Skin of body (tissue), 2 donors: Measurements from ENCODE around the gene ZNF79. TPM values are rescaled to one million over a fixed set of nuclear protein-coding genes. Genes with fewer than 3 reads are reported as not detected.
"Not testable (repeated sequence)": the region's sequence is repeated elsewhere in the genome, so short reads cannot be mapped to it uniquely, and the experiment has no call there.

Source experiments
- DNase-seq: peaks from one replicate; lab custom pipeline; 2025; lab: John Stamatoyannopoulos, UW
- total RNA-seq: library from RNA; depleted of rRNA; stranded (reverse); fragments of >200 nt; gene quantifications from one replicate; pipeline ENCODE4 v1.2.3, GENCODE V29; 2014

Gene ZNF79
- total RNA-seq, 1 donor from 2014 or later, result 7.8 TPM

DNA sequence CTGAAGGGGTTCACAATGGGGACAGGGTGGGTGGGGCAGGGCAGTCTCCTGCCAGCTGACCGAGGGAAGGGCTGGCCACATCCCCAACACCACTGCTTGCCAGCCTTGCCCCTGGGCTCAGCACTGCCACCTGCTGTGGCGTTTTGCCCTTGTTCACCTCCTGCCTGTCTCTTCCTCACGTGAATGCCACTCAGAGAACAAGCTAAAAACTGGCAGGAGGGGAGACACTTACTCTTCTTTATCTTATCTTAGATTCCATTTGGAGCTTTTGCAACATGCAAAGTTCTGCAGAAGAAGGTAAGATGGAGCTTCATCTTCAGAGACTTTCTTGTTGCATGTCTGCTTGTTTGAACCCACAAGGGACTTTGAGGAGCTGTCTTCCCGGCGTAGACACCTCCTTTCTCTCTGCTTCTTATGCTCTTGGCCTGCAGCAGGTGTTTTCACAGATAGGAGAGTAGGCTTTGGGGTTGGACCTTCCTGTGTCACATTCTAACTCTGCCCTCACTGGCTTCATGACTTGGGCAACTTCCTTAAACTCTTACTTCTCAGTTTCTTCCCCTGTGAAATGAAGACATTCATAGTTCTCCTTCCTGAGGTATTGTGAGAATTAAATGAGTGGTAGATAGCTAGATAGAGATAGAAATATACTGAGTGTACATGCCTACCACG is 31.3 kb downstream of the ZNF79 start:
- DNase-seq, result no peak

DNA sequence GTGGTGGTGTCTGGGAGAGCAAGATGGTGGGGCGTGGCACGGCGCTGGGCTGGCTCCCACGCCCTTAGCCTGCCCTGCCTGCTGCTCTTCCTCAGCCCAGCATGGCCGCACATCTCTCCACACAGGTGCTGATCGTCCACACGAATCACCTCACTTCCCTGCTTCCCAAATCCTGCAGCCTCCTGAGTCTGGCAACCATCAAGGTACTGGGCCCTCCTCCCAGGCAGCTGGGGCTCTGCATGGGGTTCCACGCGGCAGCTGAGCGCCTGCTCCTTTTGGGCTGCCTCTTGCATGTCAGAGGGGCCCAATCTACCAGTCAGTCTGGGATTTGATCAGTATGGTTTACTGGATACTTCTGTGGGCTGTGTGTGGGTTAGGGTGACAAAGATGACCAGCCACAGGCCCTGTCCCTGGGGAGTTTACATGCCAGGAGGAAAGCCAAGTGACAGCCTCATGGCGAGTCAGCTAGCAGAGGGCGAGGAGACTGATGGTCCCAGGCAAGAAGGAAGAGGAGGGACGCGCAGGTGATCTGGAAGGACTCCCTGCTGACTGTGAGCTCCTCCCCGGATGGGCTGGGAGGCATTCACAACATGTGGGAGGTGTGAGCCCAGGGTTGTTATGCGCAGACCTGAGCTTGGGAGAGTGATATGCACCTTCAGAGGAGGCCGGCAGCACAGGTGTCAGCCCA is 33.2 kb downstream of the ZNF79 start:
- no peak for DNase-seq

DNA sequence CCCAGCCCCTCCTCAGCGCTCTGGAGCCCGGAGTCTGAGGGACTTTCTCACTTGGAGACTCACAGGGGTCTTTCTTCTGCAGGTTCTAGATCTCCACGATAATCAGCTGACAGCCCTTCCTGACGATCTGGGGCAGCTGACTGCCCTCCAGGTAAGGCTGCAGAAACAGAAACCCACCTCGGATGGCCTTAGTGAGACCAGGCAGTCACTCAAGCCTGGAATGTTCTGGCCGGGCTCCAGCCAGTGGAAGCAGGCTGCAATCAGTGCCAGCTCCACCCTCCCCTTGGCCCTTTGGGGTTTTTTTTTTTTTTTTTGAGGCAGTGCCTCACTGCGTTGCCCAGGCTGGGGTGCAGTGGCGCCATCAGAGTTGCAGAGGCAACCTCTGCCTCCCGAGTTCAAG is 34.7 kb downstream of the ZNF79 start:
- no peak for DNase-seq

- no peak for DNase-seq
Measured at GRCh38 chr9:127463382-127463781, 39.2 kb downstream of the ZNF79 start.

DNA sequence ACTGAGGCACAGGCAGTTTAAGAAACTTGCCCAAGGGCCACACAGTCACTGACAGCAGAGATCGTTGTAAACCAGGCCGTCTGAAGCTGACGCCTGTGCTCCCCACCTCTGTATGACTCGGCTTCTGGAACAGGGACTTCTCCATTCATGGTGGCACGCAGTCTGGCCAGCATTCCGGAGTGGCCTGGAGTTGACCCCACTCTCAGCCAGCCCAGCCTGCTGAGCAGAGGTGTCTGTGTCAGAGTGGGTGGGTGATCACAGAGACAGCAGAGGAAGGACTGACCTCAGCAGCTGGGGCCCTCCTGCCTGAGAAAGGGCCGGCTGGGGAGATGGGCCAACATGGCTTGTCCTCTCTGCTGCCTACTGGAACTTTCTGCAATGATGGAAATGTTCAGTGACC is 39.7 kb downstream of the ZNF79 start:
- DNase-seq, result no peak

DNA sequence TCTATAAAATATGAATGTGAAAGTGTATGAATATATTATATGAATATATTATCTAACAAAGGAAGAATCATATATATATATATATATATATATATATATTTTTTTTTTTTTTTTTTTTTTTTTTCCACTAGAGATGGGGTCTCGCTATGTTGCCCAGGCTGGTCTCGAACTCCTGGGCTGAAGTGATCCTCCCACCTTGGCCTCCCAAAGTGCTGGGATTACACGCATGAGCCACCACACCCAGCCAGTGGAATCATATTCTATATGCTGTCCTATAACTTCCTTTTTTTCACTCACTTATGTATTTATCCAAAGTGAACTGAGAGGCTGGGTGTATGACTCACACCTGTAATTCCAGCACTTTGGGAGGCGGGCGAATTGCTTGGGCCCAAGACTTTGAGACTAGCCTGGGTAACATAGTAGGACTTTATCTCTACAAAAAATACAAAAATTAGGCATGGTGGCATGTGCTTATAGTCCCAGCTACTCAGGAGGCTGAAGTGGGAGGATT is 42.3 kb downstream of the ZNF79 start:
- not testable (repeated sequence) for DNase-seq

DNA sequence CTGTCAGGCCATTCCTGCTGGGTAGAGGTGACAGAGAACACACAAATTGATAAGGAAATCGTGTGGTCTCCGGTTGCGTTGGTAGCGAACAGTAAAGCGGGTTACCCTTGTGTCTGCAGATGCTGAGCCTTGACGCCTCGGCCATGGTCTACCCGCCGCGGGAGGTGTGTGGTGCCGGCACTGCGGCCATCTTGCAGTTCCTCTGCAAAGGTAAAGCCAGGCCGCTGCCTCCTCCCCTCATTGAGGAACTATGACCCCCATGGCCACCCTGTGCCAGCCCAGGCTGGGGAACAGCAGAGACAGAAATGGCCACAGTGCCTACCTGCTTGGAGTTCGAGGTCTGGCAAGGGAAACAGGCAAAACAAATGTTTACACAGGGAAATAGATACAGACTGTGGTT is 43.4 kb downstream of the ZNF79 start:
- no peak for DNase-seq

- DNase-seq, result no peak
Measured at GRCh38 chr9:127470662-127471061, 46.5 kb downstream of the ZNF79 start.

- DNase-seq, result no peak
Measured at GRCh38 chr9:127473501-127473900, 49.3 kb downstream of the ZNF79 start.

- DNase-seq, result no peak
Measured at GRCh38 chr9:127473932-127474331, 49.8 kb downstream of the ZNF79 start.

- DNase-seq, result no peak
Measured at GRCh38 chr9:127474592-127474991, 50.4 kb downstream of the ZNF79 start.

DNA sequence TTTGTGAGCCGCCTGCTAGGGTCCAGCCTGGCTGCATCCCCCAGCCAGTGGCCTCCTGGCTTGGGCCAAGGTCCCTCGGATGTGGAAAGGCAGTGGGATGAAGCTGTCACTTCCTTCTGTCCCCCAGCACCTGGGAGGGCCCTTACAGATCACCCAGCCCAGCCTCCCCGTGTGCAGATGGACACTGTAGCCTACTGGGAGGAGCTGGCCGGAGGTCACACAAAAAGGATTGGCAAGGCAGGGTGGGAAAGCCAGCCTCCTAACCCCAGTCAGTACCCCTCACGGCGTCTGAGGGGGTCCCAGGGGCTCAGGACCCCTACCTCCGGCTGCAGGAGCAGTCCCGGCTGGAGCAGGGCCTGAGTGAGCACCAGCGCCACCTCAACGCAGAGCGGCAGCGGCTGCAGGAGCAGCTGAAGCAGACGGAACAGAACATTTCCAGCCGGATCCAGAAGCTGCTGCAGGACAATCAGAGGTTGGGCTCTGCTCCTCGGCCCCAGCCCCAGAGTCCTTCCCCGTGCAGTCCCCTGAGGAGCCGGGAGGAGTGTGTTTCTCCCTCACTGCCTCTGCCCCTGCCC is 55.4 kb downstream of the ZNF79 start:
- no peak for DNase-seq

DNA sequence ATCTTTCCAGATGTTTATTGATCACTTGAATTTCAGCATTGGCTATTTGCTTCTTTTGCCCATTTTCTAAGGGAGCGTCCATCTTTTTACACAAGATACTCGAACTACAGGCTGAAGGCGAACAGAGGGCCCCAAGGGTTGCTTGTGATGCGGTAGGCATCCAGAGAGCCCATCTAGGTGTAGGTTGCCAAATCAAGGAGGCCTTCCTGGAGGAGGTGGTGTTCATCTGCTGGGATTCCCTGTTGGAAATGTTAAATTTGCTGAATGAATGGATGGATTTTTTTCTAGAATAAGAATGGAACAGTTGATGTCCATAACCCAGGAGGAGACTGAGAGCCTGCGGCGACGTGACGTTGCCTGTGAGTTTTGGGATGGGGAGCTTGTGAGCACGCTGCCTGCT is 58.5 kb downstream of the ZNF79 start:
- DNase-seq, result no peak

DNA sequence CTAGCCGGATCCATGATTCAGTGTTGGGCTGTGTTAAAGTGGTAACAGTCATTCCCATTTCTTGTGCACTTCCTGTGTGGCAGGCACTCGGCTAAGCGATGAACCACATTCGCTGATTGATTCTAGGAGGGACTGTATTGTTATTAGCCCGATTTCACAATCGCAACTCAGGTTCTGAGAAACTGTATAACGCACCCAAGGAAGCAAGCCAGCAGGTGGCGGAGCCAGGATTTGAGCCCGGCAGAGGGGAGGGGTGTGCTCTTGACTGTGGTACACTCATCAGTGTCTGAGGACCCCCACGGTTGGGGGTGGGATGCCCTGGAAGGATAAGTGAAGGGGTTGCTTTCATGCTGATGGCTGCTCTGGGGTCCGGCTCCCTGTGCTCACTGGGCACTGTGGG is 61.8 kb downstream of the ZNF79 start:
- no peak for DNase-seq

DNA sequence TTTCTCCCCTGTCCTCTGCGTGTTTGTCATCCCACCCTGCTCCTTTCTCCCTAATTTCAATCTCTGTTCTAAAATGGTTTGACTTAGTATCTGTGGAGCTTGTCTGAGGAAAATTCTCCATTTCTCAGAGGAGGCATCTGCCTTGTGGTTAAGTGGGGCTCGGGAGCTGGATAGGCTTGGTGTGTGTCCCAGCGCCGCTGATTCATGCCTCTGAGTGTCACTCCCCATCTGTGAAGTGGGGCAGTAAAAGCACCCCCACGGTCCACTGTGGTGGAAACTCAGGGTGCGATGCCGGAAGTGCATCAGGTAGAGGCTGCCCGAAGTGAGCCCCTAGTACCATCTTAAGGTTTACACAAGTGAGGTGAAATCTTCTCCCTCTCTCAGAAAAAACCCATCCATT is 64.8 kb downstream of the ZNF79 start:
- no peak for DNase-seq

GRCh38 chr9:127489471-127490115 is 65.4 kb downstream of the ZNF79 start:
- no peak for DNase-seq

GRCh38 chr9:127490535-127491230 is 66.5 kb downstream of the ZNF79 start:
- no peak for DNase-seq

- no peak for DNase-seq
Measured at GRCh38 chr9:127491516-127491915, 67.3 kb downstream of the ZNF79 start.

DNA sequence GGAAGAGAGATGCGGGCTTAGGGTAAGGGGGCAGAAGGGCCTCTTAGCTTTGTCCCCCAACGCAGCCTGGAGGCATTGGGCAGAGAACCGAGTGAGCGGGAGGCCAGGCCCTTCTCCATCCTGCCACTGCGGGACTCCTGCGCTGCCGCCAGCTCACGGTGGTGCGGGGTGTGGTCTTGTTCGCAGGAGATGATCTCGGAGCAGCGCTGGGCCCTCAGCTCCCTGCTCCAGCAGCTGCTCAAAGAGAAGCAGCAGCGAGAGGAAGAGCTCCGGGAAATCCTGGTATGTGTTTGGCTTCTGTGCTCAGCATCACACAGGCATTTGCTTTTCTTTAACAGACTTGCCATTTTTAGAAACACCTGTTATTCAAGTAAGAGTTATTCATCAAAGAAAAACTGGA is 68.4 kb downstream of the ZNF79 start:
- no peak for DNase-seq

DNA sequence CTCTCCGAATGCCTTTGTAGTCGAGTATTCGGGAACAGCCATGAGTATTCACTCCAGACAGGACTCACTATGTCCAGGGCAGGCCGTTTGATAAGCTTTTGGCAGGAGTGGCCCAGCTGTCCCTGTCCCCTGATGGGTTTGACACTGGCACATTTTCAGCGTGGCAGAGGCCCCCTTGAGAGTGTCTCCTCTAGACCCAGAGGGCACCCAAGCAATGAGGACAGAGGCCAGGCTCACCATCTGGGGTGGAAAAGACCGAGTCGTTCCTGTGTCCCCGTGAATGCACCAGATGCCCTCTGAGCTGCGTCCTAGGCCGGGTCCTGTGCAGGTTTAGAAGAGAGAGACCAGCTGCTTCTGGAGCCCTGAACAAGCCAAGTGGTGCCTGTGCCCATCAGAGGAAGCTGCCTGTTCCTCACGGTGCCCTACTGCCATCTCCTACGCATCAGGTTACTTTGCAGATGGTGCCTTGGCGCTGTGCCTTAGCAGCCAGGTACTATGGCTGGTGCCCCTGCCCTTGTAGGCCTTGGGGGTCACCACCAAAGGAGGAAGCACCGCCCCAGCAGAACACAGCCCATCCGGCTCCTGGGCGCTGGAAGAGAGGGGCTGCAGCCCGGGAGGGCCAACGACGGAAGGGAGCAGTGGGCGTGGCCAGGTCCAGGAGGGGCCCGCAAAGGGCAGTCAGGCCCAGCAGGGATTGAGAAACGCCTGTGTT is 69.6 kb downstream of the ZNF79 start:
- no peak for DNase-seq

DNA sequence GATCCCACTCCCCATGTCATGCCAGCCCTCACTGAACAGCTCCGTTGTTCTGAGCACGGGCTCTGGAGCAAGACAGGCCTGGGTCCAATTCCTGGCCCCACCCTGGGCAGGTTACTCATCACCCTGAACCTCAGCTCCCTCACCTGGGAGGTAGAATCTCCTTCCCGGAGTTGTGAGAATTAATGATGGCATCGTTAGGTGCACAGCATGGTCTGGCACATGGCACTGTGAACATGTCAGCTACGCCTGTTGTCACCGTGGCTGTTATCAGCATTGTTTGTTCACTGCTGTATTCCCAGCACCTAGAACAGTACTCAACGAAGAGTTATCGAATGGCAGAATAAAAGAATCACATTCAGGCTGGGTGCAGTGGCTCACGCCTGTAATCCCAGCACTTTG is 70.1 kb downstream of the ZNF79 start:
- no peak for DNase-seq
